ENCODE results near the gene MYBPC2.
A peak's percentile ranks its signal among the peaks of the same experiment; 100 is the strongest.

The MYBPC2 gene

DNA sequence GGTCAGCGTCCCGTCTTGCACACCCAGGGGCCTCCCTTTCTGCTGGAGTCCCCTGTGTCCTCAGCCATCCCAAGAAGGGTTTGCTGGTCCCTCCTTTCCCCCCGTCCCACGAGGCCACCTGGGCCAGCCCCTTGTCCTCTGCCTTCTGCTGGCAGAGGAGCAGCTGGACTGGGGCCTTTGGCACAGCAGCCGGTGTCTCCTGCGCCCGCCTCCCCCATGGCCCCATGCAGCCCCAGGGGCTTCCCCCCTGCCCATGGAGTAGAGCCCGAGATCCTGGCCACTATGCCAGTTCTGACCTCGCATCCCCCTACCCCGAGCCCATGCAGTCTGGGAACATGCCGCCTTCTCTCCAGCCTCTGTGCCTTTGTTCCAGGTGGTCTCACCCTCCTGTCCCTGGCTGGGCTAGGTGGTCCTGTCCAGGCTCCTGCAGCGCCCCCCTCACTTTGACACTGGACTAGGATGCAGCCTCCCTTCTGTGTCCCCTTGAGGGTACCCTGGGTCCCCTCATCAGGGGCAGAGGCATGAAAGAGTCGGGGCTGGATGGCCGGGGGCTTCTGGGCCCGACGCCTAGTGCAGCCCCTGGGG is 49.7 kb downstream of the MYBPC2 start:
- TF ChIP-seq, protein P1, sequence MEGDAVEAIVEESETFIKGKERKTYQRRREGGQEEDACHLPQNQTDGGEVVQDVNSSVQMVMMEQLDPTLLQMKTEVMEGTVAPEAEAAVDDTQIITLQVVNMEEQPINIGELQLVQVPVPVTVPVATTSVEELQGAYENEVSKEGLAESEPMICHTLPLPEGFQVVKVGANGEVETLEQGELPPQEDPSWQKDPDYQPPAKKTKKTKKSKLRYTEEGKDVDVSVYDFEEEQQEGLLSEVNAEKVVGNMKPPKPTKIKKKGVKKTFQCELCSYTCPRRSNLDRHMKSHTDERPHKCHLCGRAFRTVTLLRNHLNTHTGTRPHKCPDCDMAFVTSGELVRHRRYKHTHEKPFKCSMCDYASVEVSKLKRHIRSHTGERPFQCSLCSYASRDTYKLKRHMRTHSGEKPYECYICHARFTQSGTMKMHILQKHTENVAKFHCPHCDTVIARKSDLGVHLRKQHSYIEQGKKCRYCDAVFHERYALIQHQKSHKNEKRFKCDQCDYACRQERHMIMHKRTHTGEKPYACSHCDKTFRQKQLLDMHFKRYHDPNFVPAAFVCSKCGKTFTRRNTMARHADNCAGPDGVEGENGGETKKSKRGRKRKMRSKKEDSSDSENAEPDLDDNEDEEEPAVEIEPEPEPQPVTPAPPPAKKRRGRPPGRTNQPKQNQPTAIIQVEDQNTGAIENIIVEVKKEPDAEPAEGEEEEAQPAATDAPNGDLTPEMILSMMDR (IDR thresholded peaks at IDR 0.05; ENCODE audit: low read depth, low read length): no peak
- DNase-seq (ENCODE audit: low read depth in 2 of 2): no peak
- H3K4me3 ChIP-seq (replicated peaks in 1 of 2; ENCODE audit: low read depth in 2 of 2, low read length in 2 of 2): no peak overlapping the region

DNA sequence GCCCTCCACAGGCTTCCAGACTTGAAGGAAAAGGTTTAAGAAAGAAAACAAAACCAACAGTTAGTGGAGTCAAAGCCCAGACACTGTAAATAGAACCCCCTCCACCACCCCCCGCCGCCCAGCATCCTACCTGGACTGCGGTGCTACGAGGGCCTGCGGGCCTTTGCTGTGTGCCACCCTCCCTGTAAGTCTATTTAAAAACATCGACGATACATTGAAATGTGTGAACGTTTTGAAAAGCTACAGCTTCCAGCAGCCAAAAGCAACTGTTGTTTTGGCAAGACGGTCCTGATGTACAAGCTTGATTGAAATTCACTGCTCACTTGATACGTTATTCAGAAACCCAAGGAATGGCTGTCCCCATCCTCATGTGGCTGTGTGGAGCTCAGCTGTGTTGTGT is 50.2 kb downstream of the MYBPC2 start:
- no peak overlapping the region for H3K4me3 ChIP-seq (replicated peaks in 1 of 2; ENCODE audit: low read depth in 2 of 2, low read length in 2 of 2)
- DNase-seq (ENCODE audit: low read depth in 2 of 2): no peak
- TF ChIP-seq, protein P1 (IDR thresholded peaks at IDR 0.05; ENCODE audit: low read depth, low read length): no peak

DNA sequence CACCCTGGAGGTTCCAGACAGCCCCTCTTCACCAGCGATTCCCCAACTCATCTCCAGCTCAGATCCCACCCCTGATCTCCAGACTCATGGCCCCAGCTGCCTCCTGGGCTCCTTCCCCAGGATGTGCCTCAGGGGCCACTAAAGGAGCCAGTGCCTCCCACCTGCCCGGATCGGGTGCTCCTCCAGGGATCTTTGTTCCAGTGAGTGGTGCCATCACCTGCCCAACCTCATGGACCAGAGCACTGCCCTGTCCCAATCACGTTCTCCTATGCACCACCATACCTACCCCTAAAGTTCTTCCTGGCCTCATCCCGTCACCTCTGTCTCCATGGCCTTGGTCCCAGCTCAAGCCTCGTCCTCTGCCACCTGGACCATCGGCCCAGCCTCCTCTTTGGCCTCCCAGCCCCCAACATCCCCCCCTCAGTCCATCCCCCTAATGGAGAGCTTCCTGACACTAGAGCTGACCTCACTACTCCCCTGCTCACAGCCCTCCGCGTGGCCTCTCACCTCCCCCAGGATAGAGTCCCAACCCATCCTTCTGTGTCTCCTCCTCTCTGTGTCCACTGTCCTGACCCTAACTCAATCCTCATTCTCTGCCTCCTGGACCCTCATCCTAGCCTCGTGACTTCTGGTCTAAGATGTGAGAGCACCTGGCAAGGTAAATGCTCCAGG is 52.7 kb downstream of the MYBPC2 start:
- no peak overlapping the region for H3K4me3 ChIP-seq (replicated peaks in 1 of 2; ENCODE audit: low read depth in 2 of 2, low read length in 2 of 2)
- DNase-seq (ENCODE audit: low read depth in 2 of 2): no peak
- TF ChIP-seq, protein P1 (IDR thresholded peaks at IDR 0.05; ENCODE audit: low read depth, low read length): no peak

DNA sequence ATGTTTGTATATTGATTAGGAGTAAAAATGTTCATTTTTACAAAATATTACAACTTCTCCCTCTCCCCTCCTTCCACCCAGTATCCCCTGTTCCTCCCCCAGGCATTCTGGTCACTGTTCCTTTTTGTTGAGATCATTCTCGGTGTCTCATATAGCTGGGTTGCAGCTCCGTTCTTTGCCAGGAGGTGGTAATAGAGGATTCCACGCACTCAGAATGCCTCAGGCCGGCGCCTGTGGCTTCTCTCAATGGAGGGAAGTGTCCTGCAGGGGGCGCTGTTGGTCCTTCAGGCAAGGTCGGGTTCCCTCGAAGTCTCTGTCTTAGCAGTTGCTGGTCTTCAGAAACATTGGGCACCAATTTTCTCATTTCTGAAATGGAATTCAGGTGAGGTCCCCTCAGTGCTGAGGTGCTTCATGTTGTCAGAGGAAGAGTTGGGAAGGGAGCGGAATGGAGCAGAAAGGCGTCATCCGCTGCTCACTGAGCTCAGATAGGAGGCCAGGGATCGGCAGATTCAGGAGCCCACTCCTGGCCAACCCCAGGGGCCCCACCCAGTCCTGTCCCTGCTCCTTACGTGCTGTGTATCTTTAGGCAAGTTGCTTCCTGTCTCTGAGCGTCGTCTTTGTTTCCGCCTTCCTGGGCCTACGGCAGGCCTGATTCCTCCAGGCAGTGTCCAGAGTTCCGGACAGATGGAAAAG is 54.3 kb downstream of the MYBPC2 start:
- no peak overlapping the region for H3K4me3 ChIP-seq (replicated peaks in 1 of 2; ENCODE audit: low read depth in 2 of 2, low read length in 2 of 2)
- TF ChIP-seq, protein P1 (IDR thresholded peaks at IDR 0.05; ENCODE audit: low read depth, low read length): peak; percentile 58
- DNase-seq (ENCODE audit: low read depth in 2 of 2): peak; percentile 31 to 66

DNA sequence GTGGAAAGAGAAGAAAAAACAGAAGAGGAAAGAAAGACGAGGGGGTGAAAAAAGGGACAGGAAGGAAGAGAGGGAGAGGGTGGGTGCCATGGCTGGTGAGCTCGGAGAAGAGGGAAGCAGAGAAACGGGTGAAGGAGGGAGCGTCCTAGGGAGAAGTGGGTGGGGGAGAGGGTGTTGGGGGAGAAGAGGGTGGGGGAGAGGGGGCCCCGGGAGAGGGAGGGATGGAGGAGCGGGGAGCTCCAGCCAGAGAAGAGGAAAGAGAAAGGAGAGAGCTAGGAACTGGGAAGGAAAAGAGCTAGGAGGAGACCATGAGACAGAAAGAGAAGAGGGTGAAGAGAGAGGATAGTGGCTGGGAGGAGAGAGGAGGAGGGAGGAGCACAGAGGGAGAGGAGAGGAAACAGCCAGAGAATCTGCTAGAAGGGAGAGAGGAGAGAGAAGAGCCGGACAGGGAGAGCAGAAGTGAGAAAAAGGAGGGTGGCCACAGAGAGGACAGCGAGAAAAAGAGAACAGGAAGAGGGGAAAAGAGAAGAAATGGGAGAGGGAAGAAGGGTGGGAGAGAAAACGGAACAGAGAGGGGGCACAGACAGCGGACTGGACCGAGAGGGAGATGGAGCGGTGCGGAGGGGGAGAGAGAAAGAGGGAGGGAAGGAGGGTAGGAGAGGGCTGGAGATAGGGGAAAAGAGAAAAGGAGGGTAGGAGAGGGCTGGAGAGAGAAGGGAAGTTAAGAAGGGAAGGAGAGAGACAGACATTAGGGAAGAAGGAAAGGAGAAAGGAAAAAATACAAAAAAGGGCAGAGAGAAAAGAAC is 55.9 kb downstream of the MYBPC2 start:
- no peak for DNase-seq (ENCODE audit: low read depth in 2 of 2)
- TF ChIP-seq, protein P1 (IDR thresholded peaks at IDR 0.05; ENCODE audit: low read depth, low read length): no peak

DNA sequence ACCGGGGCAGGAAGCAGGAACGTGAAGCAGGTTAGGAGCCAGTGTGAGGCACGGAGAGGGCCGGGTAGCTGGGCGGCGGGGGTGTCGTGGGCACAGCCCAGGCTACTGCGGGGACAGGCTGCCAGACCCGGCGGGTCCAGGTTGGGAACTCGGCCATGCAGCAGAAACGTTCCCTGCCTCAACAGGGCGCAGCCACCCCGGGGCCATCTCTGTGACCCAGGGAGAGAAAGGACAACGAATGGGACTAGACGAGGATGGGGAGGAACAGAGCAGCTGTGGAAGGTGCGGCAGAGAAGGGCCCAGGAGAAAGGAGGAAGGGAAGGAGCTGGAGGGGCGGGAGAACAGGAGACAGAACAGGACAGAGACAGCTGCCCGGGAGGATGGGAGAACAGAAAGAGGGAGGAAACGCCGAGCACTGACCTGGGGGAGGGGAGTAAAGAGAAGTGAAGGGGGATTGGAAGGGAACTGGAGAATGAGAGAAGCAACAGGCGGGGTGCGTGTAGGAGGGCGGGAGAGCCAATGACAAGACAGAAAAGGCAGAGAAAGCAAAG is 56.8 kb downstream of the MYBPC2 start:
- H3K4me3 ChIP-seq (replicated peaks in 1 of 2; ENCODE audit: low read depth in 2 of 2, low read length in 2 of 2): no peak overlapping the region
- DNase-seq (ENCODE audit: low read depth in 2 of 2): no peak
- TF ChIP-seq, protein P1 (IDR thresholded peaks at IDR 0.05; ENCODE audit: low read depth, low read length): no peak

More for the DNA sequence above, 55.9 kb downstream of the MYBPC2 start:
- no peak overlapping the region for H3K4me3 ChIP-seq (replicated peaks in 1 of 2; ENCODE audit: low read depth in 2 of 2, low read length in 2 of 2)
